Trophoblast cell (in vitro differentiated cells and primary cell): ENCODE measurements around the gene CCL22.
A peak's percentile ranks its signal among the peaks of the same experiment; 100 is the strongest.

Experiments used
- DNase-seq, 2 donors: peaks; one replicate each; pipeline ENCODE4 v3.0.0-alpha.2; 2016
- H2AFZ ChIP-seq: 2 replicates; pipeline ENCODE4 v1.6.1; 2013; ENCODE audit warnings: low read length, moderate library complexity, mild to moderate bottlenecking; ENCODE audit not compliant: insufficient read depth, poor library complexity
- H2AK5ac ChIP-seq: 2 replicates; pipeline ENCODE4 v1.6.1; 2013; ENCODE audit warnings: mild to moderate bottlenecking, low read length
- H2BK120ac ChIP-seq: 2 replicates; pipeline ENCODE4 v1.6.1; 2013; ENCODE audit warnings: low read length, mild to moderate bottlenecking, moderate library complexity; ENCODE audit not compliant: insufficient read depth, poor library complexity
- H2BK12ac ChIP-seq: 2 replicates; pipeline ENCODE4 v1.6.1; 2013; ENCODE audit warnings: mild to moderate bottlenecking, low read length, moderate library complexity
- H2BK5ac ChIP-seq: 2 replicates; pipeline ENCODE4 v1.6.1; 2013; ENCODE audit warnings: low read length, low read depth, moderate library complexity, mild to moderate bottlenecking; ENCODE audit not compliant: poor library complexity
- H3K14ac ChIP-seq: 2 replicates; pipeline ENCODE4 v1.6.1; 2013; ENCODE audit warnings: mild to moderate bottlenecking, low read length
- H3K18ac ChIP-seq: 2 replicates; pipeline ENCODE4 v1.6.1; 2013; ENCODE audit warnings: mild to moderate bottlenecking, low read length
- H3K23ac ChIP-seq: 2 replicates; pipeline ENCODE4 v1.6.1; 2013; ENCODE audit warnings: low read length
- H3K27ac ChIP-seq: 2 replicates; pipeline ENCODE4 v1.5.1; 2013; ENCODE audit warnings: low read depth, mild to moderate bottlenecking, inconsistent platforms, low read length, moderate library complexity
- H3K27me3 ChIP-seq: 2 replicates; pipeline ENCODE4 v1.6.1; 2013; ENCODE audit warnings: inconsistent platforms, mild to moderate bottlenecking, low read length, moderate library complexity; ENCODE audit not compliant: insufficient read depth
- H3K36me3 ChIP-seq, 2 experiments: 1 replicate in 1 of 2; 2 replicates in 1 of 2; pipeline ENCODE4 v1.6.1; 2013; ENCODE audit warnings: low read length in 2 of 2, mild to moderate bottlenecking in 2 of 2, moderate library complexity in 1 of 2; ENCODE audit not compliant: insufficient read depth in 2 of 2, control insufficient read depth in 1 of 2
- H3K4ac ChIP-seq: 2 replicates; pipeline ENCODE4 v1.6.1; 2013; ENCODE audit warnings: low read depth, mild to moderate bottlenecking, low read length, moderate library complexity
- H3K4me1 ChIP-seq, 2 experiments: 1 replicate in 1 of 2; 2 replicates in 1 of 2; pipeline ENCODE4 v1.6.1; 2013; ENCODE audit warnings: low read length in 2 of 2, mild to moderate bottlenecking in 2 of 2, moderate library complexity in 1 of 2; ENCODE audit not compliant: insufficient read depth in 2 of 2, control insufficient read depth in 1 of 2
- H3K4me2 ChIP-seq: 2 replicates; pipeline ENCODE4 v1.6.1; 2013; ENCODE audit warnings: inconsistent platforms, mild to moderate bottlenecking, low read length, moderate library complexity
- H3K4me3 ChIP-seq: 2 replicates; pipeline ENCODE4 v1.5.1; 2013; ENCODE audit warnings: mild to moderate bottlenecking, low read depth, low read length, inconsistent platforms
- H3K79me1 ChIP-seq: one replicate; pipeline ENCODE4 v1.6.1; 2013; ENCODE audit warnings: low read length
- H3K79me2 ChIP-seq: 2 replicates; pipeline ENCODE4 v1.6.1; 2013; ENCODE audit warnings: low read length, mild to moderate bottlenecking; ENCODE audit not compliant: control insufficient read depth, insufficient read depth, poor library complexity
- H3K9ac ChIP-seq: 2 replicates; pipeline ENCODE4 v1.6.1; 2013; ENCODE audit warnings: mild to moderate bottlenecking, low read length
- H3K9me3 ChIP-seq: 2 replicates; pipeline ENCODE4 v1.6.1; 2013; ENCODE audit warnings: low read depth, mild to moderate bottlenecking, control low read depth, inconsistent platforms, low read length; ENCODE audit not compliant: insufficient read depth
- H4K12ac ChIP-seq: 2 replicates; pipeline ENCODE4 v1.6.1; 2013; ENCODE audit warnings: low read depth, mild to moderate bottlenecking, low read length, moderate library complexity
- H4K8ac ChIP-seq: 2 replicates; pipeline ENCODE4 v1.6.1; 2013; ENCODE audit warnings: low read depth, mild to moderate bottlenecking, low read length, moderate library complexity
- H4K91ac ChIP-seq: one replicate; pipeline ENCODE4 v1.6.1; 2013; ENCODE audit warnings: low read depth, mild to moderate bottlenecking, low read length, moderate library complexity
- WGBS: extraction: QIAGEN DNeasy Blood & Tissue Kit; methylation state at CpG from one replicate; pipeline ENCODE4 v1.1.7; 2013; ENCODE audit warnings: missing lambda C conversion rate; ENCODE audit not compliant: insufficient read length, insufficient coverage; ENCODE audit errors: extremely low coverage; 5-methylcytosine and 5-hydroxymethylcytosine counted together

Gene CCL22

GRCh38 chr16:57357330-57358085, 1.1 kb upstream of the CCL22 start:
- H4K12ac ChIP-seq = no peak overlapping the region
- H3K79me2 ChIP-seq = no peaks in the 10 kb centered on the region
- H2BK5ac ChIP-seq = no peak overlapping the region
- WGBS = no CpG with 5 or more reads among the region's 9 CpGs
- no peak overlapping the region for H4K91ac ChIP-seq
- no peak overlapping the region for H3K18ac ChIP-seq
- peak overlapping the region; percentile 54 for H3K4me3 ChIP-seq
- no peaks in the 10 kb centered on the region for H3K4me1 ChIP-seq
- H3K9me3 ChIP-seq = peaks cover 3% of the 10 kb centered on the region
- no peak overlapping the region for H3K14ac ChIP-seq
- no peak overlapping the region for H3K9ac ChIP-seq
- no peak overlapping the region for H2AK5ac ChIP-seq
- no peak overlapping the region for H2BK120ac ChIP-seq
- H3K79me1 ChIP-seq = no peaks in the 10 kb centered on the region
- H2BK12ac ChIP-seq = no peak overlapping the region
- H3K27ac ChIP-seq = no peak overlapping the region
- H2AFZ ChIP-seq = no peak overlapping the region
- H3K27me3 ChIP-seq = no peaks in the 10 kb centered on the region
- no peak overlapping the region for H3K4ac ChIP-seq
- peak in 1 of 2 donors; percentile 16 for DNase-seq
- H3K36me3 ChIP-seq = no peaks in the 10 kb centered on the region
- H3K23ac ChIP-seq = no peak overlapping the region
- no peak overlapping the region for H3K4me2 ChIP-seq
- H4K8ac ChIP-seq = no peak overlapping the region

GRCh38 chr16:57358086-57358420, 530 bp upstream of the CCL22 start:
- H3K79me2 ChIP-seq = no peaks in the 10 kb centered on the region
- no peak overlapping the region for H2BK120ac ChIP-seq
- H3K79me1 ChIP-seq = no peaks in the 10 kb centered on the region
- H3K4ac ChIP-seq = no peak overlapping the region
- peak overlapping the region; percentile 54 for H3K4me3 ChIP-seq
- no peak overlapping the region for H3K27ac ChIP-seq
- no peak overlapping the region for H4K8ac ChIP-seq
- H2BK5ac ChIP-seq = no peak overlapping the region
- no CpG with 5 or more reads among the region's 7 CpGs for WGBS
- no peak for DNase-seq
- no peak overlapping the region for H3K23ac ChIP-seq
- H3K36me3 ChIP-seq = no peaks in the 10 kb centered on the region
- no peaks in the 10 kb centered on the region for H3K4me1 ChIP-seq
- H3K9me3 ChIP-seq = peaks cover 3% of the 10 kb centered on the region
- no peak overlapping the region for H4K12ac ChIP-seq
- H3K18ac ChIP-seq = no peak overlapping the region
- H4K91ac ChIP-seq = no peak overlapping the region
- H3K14ac ChIP-seq = no peak overlapping the region
- no peak overlapping the region for H2AK5ac ChIP-seq
- no peaks in the 10 kb centered on the region for H3K27me3 ChIP-seq
- no peak overlapping the region for H3K9ac ChIP-seq
- no peak overlapping the region for H2AFZ ChIP-seq
- no peak overlapping the region for H2BK12ac ChIP-seq
- no peak overlapping the region for H3K4me2 ChIP-seq

GRCh38 chr16:57360321-57360935, 1.8 kb downstream of the CCL22 start:
- Histone ChIP-seq H4K12ac (no peak overlapping the region), H2AK5ac (no peak overlapping the region), H3K36me3 (no peaks in the 10 kb centered on the region), H3K27me3 (no peaks in the 10 kb centered on the region), H3K4ac (no peak overlapping the region), H3K79me1 (no peaks in the 10 kb centered on the region), H2BK12ac (no peak overlapping the region), H2AFZ (no peak overlapping the region), H3K4me1 (no peaks in the 10 kb centered on the region), H3K4me3 (no peak overlapping the region), H3K14ac (no peak overlapping the region), H3K27ac (no peak overlapping the region), H3K23ac (no peak overlapping the region), H3K4me2 (no peak overlapping the region), H3K9me3 (peaks cover 3% of the 10 kb centered on the region), H2BK5ac (no peak overlapping the region), H2BK120ac (no peak overlapping the region), H3K79me2 (no peaks in the 10 kb centered on the region), H3K9ac (no peak overlapping the region), H3K18ac (no peak overlapping the region), H4K91ac (no peak overlapping the region), H4K8ac (no peak overlapping the region)
- WGBS = no CpG with 5 or more reads among the region's 16 CpGs
- no peak for DNase-seq

GRCh38 chr16:57361404-57361803, 2.8 kb downstream of the CCL22 start:
- H3K27me3 ChIP-seq = no peaks in the 10 kb centered on the region
- no peak overlapping the region for H2AFZ ChIP-seq
- no peak overlapping the region for H4K91ac ChIP-seq
- WGBS = no CpG with 5 or more reads among the region's 4 CpGs
- H2BK12ac ChIP-seq = no peak overlapping the region
- H3K9me3 ChIP-seq = peaks cover 3% of the 10 kb centered on the region
- H3K36me3 ChIP-seq = no peaks in the 10 kb centered on the region
- H3K79me2 ChIP-seq = no peaks in the 10 kb centered on the region
- H2AK5ac ChIP-seq = no peak overlapping the region
- H3K4ac ChIP-seq = no peak overlapping the region
- no peaks in the 10 kb centered on the region for H3K4me1 ChIP-seq
- H3K4me3 ChIP-seq = no peak overlapping the region
- H4K8ac ChIP-seq = no peak overlapping the region
- H2BK120ac ChIP-seq = no peak overlapping the region
- no peak overlapping the region for H3K9ac ChIP-seq
- H3K4me2 ChIP-seq = no peak overlapping the region
- no peak overlapping the region for H4K12ac ChIP-seq
- no peak overlapping the region for H3K23ac ChIP-seq
- no peak for DNase-seq
- H2BK5ac ChIP-seq = no peak overlapping the region
- no peak overlapping the region for H3K18ac ChIP-seq
- H3K27ac ChIP-seq = no peak overlapping the region
- H3K14ac ChIP-seq = no peak overlapping the region
- H3K79me1 ChIP-seq = no peaks in the 10 kb centered on the region
